GM18951 (cell line): Measurements from ENCODE around the gene NAXE.

Experiments
- POLR2A ChIP-seq: IDR thresholded peaks from 4 replicates; pipeline ENCODE4 v1.6.1; 2011; ENCODE audit warnings: mild to moderate bottlenecking; ENCODE audit not compliant: insufficient read length, insufficient read depth; ENCODE audit errors: extremely low read depth
- in situ Hi-C: fragments of 300-500 bp; cut with MboI; formaldehyde crosslinking; loops from one replicate; pipeline ENCODE4 v1.12.0; 2022; ENCODE audit warnings: low sequenced_read_pairs, mixed read lengths, inconsistent platforms; ENCODE audit not compliant: unreplicated experiment

The NAXE gene

DNA sequence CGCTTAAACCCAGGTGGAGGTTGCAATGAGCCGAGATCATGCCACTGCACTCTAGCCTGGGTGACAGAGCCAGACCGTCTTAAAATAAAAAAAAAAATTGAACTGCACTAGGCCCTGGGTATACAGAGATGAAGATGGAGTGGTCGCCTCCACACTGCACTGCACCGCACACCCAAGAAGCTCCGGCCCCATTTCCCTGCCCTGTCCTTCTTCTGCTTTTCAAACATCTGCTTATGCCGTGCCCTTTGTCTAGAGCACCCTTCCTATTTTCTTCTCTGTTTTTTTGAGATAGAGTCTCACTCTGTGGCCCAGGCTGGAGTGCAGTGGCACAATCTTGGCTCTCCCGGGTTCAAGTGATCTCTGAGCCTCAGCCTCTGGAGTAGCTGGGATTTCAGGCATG lies 36.6 kb upstream of the NAXE start:
- in situ Hi-C loops, result no loop called here
- TF ChIP-seq POLR2A, result no peak

DNA sequence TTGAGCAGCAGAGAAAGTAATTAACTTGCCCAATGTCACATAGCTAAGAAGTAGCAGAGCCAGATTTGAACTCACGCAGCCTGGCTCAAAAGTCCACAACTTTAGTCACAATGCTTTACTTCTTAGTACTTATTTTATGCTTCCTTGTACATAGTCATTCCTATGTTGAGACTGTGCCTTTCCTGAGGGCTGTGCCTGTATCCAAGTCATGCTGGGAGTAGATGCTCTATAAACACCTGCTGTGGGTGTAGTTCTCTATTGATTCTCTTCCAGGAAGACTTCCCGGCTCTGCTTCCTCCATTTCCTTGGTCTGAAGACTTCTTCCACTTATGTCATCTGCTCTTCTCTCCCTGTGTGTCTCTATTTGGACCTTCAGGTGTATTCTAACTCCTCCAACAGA lies 35.9 kb upstream of the NAXE start:
- in situ Hi-C loops, result no loop called here
- TF ChIP-seq POLR2A, result no peak

DNA sequence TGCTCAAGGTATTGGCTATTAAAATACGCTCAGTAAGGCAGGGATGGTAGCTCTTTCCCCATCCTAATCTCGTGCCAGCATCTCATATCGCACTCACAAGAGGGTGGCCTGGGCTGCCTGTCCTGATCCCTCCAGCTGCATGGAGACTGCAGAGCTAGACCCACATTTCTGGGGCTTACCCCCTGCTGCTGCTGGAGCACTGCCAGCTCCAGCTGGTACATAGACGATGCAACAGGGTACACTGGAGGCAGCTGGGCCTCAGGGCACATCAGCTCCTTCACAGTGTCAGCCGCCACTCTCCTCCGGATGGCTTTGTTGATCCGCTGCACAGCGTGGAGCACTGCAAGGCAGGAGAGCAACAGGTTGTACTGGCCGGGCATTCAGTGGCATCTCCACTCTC lies 35.2 kb upstream of the NAXE start:
- TF ChIP-seq POLR2A, result no peak
- in situ Hi-C loops, result no loop called here

DNA sequence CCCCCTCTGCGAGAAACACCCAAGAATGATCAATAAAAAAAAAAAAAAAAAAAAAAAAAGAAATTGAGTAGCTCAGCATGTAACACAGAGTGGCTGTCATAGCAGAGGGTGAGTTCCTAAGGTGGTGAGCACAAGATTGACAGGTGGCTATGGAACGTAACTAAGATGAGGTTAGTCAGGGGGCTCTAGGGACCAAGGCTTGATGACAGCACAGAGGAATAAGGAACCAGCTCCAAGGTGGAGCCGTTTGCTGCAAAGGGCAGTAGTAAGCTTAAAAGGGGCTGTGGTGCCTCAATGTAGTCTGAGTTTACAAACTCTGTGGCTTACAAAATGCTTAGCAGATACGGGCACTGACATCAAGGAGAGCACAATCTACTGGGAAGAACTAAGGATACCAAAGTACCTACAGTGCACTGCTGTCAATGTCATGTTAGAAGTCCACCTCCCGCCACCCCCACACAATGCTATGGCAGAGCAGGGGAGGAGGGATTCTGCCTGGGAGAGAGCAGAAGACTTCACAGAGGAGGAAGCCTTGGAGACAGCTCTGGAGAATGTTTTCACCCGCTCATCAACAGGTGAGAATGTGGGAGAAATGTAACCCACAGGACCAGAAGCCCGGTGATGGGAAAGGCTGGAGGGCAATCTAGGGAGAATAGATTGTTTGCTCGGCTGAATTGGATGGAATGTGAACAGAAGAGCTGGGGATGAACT lies 32.3 kb upstream of the NAXE start:
- in situ Hi-C loops, result no loop called here

DNA sequence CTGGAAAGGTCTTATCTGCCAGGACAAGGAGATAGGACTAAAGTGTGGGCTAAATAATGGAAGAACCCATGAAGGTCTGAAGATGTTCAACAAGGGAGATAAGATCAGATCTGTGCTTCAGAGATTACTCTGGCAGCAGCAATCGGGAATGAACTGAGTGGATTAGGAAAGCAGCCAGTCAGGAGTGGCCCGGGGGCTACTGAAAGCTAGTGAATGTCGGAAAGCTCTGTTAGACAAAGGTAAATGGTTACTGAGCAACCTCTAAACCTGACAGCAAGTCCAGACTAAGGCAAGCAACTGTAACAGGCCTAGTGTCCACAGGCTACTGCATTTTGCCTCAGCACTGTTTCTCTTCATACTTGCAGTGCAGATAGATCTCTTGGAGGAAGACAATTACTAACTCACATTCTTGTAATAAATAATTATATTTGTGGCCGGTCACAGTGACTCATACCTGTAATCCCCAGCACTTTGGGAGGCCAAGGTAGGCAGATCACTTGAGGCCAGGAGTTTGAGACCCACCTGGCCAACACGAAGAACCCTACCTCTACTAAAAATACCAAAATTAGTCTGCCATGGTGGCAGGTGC lies 31.7 kb upstream of the NAXE start:
- no peak for TF ChIP-seq POLR2A
- in situ Hi-C loops, result no loop called here

More for the DNA sequence above, 32.3 kb upstream of the NAXE start:
- TF ChIP-seq POLR2A, result no peak

DNA sequence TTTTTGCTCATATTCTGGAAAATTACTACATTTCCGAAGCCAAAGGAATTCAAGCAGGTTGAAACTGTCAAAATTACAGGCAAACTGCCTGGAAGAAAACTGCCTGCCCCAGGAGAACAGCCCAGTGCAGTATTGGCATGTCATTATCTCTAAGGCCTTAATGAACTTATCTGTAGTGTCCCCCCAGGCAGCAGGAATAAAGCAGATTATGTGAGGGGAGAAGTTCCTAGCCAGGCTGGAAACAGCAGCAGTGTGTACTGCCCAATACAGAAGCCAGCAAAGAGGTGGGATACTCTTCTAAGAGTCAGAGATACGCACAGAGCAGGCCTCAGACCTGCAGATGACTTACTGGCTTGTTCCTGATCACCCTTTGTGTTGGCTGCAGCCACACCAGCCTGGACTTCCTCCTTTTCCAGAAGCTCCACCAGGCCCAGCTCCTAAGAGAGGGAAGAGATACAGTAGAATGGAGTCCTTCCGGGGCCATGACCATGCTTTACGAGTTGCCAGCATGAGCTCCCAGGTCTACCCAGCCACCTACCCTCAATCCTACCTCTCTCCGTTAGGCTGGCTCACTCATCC lies 30.9 kb upstream of the NAXE start:
- in situ Hi-C loops, result no loop called here
- TF ChIP-seq POLR2A, result no peak

DNA sequence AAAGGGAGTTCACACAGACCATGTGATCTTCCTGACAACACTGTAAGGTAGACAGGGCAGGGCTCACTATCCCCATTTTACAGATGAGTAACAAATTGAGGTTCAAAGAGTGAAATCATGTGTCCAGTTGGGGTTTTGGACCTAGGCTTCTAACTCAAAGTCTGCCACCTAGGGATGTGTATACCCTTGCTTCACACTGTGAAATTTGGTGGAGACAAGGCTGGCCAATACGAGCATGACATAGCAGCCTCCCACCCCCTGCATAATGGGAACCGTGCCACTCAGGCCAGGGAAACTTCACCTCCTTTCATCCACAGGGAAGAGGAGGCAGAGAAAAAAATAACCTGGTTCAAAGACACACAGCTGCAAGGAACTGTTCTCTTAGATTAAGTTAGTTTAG lies 26.1 kb upstream of the NAXE start:
- in situ Hi-C loops, result no loop called here

DNA sequence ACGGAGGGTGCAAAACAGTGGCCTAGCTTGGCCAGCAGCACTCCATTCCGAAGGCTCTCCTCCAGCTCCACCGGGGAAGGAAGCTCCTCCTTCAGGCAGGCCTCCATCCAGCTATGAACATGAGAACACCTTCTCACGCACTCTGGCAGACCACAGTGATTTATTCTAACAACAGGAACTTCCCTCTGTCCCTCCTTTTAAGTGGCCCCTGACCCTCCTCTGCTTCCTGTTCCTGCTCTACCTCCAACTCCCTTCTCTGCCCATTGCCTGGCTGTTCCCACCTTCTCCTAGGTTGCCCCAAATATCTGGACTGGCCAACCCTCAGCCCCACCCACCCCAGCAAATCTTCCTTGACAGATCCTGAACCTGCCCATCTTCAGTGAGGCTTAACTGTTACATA lies 25.1 kb upstream of the NAXE start:
- in situ Hi-C loops, result no loop called here
- no peak for TF ChIP-seq POLR2A

More for the DNA sequence above, 26.1 kb upstream of the NAXE start:
- no peak for TF ChIP-seq POLR2A

DNA sequence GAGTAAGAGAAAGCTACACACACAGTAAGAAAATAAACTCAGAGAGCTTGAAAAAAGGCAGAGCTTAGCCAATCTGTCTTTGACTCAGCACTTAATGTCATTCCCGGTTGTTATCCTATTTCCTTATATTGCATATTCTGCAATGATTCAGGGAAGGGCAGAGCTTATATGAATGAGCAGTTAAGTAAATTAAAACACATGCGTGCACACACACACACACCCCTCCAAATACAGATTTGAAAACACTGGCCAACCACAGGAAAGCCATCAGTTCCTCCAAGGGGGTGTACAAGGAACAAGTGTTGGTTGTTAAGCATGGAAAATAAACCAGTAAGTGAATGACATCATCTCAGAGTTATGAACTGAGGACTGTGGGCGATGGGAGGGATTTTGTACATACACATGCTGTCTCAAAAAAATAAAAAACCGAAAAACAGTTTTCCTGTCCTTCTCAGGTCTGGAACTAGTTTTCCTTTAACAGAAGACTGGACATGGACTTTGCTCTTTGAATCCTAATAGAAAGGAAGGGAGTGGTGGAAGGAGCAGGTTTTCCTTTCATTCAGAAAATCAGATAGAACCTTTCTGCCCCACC lies 20.2 kb upstream of the NAXE start:
- in situ Hi-C loops, result no loop called here
- TF ChIP-seq POLR2A, result no peak

DNA sequence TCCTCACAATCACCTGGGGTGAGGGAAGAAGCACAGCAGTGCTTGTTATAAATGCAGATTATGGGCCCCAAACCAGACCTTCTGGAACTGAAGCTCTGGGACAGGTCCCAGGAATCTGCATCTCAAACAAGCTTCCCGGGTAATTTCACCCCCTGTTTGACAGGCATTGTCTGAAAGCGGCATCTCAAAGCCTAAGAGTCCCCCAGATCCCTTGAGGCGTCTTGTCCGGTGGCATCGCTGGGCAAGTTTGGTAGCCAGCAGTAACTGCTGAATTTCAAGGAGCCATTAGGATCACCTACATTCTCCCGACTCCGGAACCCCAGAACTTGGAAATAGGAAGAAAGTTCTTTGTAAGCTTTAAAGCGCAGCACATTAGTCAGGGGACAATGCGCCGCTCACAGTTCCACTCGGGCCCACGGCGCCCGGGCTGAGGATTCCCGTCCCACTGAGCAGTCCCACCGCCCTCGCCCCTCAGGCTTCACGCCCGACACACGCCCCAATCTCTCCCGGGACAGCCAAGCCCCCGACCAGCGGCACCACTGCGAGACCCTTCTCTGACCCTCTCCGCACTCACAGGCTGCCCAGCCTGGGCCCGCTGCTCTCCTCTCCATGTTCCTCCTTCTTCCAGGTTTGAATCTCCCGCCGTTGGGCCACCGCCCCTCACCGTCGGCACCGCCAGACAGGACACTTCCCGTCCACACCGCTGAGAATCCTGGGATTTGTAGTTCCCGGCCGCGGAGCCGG lies 19.5 kb upstream of the NAXE start, which contains the start of gene IQGAP3:
Gene IQGAP3 (minus strand): TSS at position 647 of the 744 bp plus-strand sequence. CDS start 36 bp downstream, at position 611.
- TF ChIP-seq POLR2A, result no peak
- in situ Hi-C loops, result no loop called here

DNA sequence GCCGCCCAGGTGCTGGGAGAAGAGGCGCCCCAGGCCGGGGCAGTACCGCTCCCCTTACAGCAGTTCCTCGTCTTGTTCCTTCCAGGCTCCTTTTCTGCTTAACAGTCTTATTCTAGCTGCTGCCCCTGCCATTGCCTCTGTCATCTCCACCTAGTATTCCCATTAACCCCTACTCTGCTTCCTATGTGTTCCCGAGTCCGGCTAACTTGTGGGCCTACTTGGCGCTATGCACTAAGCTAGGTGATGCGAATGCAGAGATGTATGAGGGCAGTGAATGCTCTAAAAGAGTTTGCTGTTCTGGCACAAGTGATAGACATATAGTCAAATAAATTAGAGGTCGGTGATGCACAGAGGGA lies 18.9 kb upstream of the NAXE start:
- no peak for TF ChIP-seq POLR2A
- in situ Hi-C loops, result no loop called here

DNA sequence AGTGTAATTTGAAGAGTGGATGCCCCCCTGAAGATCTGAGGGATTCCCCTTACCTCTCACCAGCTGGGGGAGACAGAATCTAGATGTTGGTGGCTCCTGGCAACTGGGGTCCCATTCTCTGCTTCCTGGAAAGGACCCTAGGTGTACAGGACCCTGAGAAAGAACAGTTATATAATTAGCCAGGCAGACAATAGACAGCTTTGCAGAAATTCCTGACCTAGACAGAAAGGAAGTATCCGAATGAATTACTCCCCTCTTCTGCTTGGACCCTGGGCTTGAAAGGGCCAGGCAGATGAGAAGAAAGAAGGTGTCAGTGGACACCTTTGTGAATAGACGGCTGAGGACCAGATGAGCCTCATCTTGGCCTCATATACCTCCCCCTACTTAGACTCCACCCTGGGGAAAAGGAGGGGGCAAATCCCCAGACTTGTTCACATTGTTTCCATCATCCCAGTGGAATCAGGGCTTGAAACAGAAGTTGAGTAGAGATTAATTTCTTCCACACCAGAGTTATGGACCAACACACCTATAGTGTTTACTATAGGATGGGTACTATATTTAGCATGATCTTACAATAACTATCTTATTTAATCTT lies 17.4 kb upstream of the NAXE start:
- TF ChIP-seq POLR2A, result no peak

DNA sequence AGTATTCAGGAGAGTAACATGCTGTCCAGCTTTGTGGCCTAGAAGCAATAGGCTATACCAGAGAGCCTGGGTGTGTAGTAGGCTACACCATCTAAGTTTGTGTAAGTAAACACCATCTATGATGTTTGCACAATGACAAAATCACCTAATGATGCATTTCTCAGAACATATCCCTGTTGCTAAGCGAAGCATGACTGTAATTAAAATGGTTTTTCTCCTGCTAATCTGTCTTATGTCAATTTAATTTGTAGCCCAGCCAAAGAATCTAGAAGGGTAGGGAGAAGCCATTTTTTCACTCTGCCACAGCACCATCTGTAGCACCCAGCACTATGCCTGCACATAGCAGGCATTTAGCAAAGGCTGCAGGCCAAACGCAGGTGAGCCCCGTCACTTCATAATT lies 14.0 kb upstream of the NAXE start:
- in situ Hi-C loops, result no loop called here
- TF ChIP-seq POLR2A, result no peak

More for the DNA sequence above, 17.4 kb upstream of the NAXE start:
- in situ Hi-C loops, result no loop called here
